KG1 (cell line): ENCODE data around the gene CARTPT.

Experiments
- DNase-seq: peaks from one replicate; lab custom pipeline; 2025; lab: John Stamatoyannopoulos, UW

Gene CARTPT

DNA sequence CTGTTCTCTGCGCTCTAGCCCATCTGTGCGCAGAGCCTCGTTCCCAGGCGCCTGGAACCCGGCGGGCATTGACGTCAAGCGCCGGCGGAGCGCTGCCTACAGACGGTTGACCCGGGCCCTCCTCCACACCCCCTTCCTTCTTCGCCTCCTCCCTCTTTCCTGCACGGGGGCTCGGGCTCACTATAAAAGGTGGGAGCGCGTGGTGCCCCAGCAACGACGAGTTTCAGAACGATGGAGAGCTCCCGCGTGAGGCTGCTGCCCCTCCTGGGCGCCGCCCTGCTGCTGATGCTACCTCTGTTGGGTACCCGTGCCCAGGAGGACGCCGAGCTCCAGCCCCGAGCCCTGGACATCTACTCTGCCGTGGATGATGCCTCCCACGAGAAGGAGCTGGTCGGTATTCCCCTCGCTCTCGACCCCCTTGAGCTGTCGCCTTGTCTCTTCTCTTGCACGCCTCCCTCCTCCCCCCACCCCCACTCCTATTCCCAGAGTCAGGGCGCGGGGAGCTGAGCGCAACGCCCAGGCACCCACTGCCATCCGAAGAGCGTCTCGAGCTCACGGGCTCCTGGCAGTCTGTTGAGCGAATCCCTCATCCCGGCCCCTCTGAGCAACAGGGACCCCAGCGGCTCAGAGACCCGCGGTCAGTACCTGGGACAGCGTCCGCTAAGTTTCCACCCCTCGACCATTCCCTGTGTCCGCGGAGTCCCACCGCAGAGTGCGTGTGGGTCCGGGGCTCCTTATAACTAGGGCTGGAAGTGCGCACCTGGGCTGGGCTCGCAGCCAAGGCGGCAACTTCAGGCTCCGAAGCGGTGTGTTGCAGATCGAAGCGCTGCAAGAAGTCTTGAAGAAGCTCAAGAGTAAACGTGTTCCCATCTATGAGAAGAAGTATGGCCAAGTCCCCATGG is at the start of gene CARTPT:
TSS of gene CARTPT (plus strand) at position 213 of the 902 bp plus-strand sequence. CDS start at position 232, 19 bp downstream.
- no peak for DNase-seq

DNA sequence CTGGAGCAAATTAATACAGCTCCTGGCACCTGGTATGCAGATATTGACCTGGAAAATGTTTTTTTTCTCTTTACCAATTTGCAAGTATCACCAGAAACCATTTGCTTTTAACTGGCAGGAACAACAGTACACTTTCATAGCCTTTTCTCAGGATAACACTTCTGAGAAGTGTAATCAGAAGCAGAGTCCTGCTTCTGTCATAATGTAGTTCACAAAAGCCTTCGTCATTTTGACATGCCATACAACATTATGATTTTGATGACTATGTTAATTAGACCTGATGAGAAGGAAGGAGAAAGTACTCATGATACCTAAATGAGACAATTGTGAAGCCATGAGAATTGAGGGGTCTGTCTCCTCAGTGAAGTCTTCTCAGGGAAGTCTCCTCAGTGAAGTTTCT is 41.1 kb upstream of the CARTPT start:
- DNase-seq, result no peak

DNA sequence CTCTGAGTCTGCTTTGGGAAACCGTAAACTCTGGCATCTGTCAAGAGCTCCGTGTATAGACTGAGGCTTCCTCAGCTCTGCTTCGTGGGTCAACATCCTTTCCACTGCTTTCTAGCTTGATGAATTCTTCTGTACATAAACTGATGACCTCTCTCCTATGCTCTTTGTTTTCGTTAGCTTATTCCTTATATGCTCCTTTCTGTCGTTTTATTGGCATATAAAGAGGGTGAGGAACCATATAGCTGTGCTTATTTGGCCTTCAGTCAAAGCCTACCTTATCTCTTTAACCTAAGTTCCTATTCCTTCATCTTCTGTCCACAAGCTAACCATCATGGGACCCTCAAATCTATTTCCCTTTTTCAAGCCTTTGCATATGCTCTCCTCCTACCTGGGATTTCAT is 39.4 kb upstream of the CARTPT start:
- DNase-seq, result no peak

DNA sequence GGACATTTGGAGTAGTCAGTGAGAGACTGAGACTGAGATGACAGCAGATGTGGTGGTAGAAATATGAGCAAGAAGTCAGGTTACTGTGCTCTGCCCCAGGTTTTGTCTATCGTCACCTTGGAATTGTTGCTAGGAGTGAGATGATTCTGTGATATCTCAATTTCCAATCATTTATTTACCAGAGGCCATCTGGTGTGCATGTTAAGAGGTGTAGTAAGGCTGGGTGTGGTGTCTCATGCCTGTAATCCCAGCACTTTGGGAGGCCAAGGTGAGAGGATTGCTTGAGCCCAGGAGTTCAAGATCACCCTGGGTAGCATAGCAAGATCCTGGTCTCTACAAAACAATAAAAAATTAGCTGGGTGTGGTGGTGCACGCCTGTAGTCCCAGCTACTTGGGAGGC is 38.6 kb upstream of the CARTPT start:
- no peak for DNase-seq

DNA sequence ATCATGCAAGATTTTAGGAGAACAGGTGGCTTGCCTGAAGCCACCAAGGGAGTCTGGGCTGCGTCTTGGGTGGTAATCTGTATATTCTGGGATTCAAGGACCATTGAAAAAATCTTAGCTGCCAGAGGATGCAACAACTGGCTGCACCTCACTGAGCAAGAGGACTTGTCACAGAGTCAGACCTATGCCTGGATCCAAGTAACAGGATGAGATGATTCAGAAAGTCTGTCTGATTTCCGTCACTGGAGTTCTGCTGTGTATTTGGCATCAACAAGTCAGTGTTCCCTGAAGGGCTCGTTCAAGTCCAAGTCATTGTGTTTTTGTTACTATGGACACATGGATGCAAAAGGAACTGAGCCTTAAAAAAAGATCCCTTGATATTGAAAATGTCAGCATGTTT is 37.8 kb upstream of the CARTPT start:
- DNase-seq, result no peak

DNA sequence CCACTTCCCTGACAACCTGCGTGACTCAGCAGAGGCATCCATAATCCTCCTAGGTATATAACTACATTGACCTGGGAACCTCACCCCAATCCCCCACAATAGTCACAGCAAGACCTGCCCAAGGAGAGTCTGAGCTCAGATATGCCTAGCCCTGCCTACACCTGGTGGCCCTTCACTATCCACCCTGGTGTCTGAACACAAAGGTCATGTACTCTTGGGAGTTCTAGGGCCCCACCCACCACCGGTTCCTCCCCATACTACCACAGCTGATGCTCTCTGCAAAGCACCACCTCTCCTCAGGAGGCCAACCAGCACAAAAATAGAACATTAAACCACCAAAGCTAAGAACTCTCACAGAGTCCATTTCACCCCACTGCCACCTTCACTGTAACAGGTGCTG is 34.8 kb upstream of the CARTPT start:
- DNase-seq, result no peak

DNA sequence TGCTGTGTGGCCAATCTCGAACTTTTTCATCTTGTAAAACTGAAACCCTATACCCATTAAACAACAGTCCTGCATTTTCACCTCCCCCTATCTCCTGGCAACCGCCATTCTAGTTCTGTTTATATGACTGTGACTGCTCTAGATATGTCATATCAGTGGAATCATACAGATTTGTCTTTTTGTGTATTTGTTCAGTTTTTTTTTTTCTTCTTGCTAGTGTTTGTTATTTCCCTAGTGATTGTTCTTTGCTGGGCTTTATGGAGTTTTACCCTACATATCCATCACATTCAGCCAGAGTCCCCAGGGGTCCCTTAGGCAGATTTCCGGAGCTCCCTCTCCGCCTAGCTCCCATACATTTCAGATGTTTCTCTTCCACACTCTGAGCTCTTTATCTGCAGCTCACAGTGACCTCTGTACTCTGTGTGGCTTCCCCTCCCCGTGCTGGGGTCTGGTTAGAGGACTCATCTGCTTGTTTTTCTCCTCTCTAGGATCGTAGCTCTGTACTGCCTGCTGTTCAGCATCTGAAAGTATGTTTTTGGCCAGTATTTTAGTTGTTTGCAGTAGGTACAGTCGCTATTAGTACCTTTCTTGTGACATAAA is 25.1 kb upstream of the CARTPT start:
- DNase-seq, result no peak

DNA sequence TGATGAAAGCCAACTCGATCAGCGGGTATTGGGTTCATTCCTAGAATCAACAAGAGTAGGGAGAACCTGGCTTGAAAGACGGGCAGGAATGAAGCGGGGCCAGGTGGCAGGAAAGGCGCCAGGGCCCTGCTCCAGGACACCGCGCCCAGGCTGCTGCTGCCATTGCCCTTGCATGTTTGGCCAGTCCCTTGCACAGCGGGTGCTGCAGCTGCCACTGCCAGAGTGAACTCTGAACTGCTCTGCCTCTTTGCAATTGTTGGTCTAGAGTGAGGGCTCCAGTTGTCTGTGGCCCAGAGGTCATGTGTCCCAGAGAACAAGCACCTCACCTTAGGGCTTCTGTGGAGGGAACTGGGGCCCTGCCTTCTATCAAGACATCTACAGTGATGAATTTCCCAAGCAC is 24.0 kb upstream of the CARTPT start:
- no peak for DNase-seq

DNA sequence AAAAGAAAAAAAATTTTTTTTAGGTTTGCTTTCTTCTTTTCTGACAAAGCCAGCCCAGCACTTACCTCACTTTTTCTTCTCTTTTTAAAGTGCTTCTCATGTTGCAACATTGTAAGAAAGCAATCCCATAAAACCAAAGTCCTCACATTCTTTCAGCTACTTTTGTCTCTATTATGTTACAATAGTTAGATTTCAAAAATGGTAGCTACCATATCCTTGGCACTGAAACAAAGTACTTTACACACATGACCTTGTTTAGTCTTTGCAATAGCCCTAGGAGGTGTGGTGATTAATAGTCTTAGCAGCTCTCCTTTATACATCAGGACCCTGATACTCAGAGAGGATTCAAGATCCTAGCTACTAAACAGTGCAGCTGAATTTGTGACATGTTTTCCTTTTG is 23.5 kb upstream of the CARTPT start:
- no peak for DNase-seq

DNA sequence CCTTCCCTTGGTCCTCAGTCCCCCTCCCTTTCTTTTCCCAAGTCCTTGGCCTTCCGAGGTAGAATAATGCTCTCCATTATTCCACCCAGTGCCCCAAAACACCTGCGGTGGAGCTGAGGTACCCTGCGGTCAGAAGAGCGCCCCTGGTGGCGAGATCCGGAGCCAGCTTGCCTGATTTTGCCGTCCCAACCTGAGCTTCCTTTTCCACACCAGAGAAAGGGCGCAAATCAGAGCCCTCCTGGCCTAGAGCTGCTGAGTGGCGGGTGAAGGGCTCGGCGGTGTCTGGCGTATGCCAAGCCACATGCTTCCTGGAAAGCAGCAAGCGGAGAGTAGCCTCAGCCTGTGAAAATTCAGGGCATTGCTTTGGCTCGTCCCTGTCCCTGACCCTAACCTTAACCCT is 21.1 kb upstream of the CARTPT start:
- no peak for DNase-seq

DNA sequence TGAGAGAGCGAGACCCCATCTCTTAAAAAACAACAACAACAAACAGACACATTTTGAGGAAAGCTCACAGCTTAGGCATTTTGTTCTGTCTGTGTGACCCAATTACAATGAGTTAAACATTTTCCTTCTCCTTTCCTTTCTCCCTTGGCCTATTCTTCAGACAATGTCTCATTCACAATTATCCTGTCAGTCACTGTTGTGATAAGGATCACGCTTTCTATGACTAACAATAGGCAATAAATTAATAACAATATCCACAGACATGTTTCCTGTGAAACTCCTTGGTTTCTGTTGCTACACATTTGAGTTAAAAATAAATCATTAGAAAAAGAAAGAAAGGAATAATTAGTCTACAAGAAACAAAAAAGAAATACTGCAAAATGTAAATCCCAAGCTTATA is 19.8 kb upstream of the CARTPT start:
- DNase-seq, result no peak

DNA sequence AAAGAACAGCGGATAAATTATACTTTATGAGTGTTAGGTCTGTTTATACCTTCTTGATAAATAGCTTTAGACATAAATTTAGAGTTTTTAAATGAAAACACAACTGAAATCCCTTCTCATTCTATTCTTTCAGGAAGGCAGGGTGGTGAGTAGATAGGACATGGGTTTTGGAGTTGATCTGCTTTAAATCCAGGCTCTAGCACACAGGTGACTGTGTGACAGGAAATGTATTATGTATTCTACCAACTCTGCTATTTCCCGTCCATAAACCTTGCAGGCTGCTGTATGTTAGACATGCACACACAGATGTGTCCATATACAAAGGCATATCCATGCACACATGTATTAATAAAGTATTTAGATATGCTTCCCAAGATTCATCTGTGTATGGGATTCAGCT is 19.3 kb upstream of the CARTPT start:
- DNase-seq, result no peak

DNA sequence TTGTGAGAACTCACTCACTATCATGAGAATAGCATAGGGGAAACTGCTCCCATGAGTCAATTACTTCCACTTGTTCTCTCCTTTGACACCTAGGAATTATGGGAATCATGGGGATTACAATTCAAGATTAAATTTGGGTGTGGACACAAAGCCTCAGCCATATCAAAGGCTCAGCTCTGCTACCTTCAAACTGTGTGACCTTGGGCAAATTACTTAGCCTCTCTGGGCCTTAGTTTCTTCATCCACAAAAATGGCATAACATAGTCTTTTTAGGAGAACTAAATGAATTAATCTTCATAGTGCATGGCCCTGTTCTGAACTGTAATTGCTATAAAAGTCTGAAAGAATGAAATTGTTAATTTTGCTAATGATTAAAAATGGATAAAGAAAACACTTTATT is 18.3 kb upstream of the CARTPT start:
- DNase-seq, result no peak

DNA sequence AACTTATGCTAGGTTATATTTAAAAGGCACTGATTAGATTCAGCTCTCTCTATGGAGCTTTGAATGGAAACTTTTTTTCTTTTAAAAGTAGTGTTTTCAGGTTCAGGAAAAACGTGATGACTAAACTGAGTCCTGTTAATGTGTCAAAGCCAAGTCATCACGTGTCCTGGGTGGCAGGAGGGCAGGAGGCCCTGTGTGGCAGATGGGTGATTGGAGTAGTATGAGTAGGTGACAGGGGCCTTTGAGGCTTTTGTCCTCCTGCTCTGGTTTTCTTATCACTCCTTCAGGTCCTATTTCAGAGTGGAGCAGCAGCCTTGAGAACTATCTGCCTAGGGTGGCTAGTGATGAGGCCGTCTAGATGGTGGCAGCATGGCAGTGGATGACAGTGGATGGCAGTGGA is 17.7 kb upstream of the CARTPT start:
- DNase-seq, result no peak

DNA sequence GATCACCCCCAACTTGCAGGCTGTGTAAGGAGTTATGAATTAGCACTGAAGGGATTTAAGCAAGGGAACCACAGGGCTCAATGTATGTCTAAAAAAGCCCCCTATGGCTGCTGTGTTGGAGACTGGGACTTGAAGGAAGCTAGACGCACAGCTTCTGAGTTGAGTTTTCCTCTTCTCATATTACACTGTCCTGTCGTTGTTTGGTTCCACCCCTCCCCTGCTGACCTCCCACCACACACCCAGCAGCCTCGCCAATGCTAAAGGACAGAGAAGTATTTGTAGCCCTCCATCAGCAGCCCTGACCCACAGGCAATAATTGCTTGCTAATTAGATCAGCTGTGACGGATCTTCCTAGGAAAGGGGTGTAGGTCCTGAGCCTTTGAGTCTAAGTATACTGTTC is 15.1 kb upstream of the CARTPT start:
- DNase-seq, result no peak

DNA sequence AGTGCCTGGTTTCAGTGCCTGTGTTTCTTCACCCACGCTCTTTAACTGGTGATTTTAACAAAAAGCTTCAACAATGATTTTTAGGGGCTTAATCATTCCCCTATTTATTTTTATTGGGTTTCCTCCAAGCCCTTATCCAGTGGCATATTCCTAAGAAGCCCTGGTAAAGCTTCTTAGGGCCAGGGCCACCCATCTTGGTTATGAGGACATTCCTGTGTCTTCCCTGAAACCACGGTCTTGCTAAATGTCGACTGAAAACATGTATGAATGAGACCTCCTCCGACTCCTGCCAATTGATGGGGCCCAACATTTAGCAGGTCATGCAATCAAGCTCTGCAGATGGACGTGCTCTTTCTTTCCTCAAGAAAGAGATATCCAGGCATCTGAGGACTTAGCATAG is 13.7 kb upstream of the CARTPT start:
- no peak for DNase-seq

DNA sequence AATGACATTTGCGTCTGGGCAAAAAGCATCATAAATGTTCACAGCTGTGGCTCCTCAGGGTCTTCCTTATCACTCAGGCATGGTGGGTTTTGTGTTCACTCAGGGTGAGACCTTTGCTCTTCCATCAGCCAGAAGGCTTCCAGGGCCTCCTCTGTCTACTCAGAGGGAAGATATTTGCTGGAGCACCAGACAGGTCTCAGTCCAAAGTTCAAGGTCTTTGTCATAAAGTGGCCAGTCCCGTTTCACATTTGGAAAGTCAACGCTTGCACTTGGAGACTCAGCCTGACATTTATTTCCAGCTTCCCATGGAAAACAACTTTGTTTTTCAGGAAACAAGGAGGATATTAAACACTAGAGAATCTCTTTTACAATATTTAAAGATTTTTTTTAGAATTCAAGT is 12.2 kb upstream of the CARTPT start:
- DNase-seq, result no peak

DNA sequence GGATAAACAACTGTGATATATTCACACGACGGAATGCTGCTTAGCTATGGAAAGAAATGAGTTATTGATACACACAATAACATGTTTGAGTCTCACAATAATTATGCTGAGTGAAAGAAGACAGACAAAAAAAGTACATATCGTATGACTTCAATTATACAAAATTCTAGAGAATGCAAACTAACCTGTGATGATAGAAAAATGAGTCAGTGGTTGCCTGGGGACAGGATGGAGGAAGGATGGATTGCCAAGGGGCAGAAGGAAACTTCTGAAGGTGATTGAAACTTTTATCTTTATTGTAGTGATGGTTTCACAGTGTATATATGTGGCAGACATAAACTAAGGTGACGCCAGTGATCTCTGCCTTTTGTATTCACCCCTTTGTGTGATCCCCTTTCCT is 7.5 kb upstream of the CARTPT start:
- DNase-seq, result no peak

DNA sequence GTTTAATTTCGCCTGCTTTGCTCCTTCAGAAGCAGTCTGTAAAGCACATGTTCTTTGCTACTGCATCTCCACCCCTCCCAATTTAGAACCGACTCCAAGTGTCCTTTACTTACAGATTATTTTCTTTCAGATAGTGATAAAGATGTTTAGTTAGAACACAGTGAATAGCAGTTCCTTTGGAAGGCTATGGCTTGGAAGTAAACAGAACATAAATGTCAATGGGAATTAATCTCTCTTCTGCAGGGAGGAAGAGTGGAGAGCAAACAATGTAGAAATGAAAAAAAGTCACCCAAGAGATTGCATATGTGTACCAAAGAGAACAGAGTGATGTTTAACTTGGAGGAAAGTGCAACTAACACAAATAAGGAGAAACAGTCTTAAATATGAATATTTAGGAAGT is 4.2 kb upstream of the CARTPT start:
- no peak for DNase-seq

DNA sequence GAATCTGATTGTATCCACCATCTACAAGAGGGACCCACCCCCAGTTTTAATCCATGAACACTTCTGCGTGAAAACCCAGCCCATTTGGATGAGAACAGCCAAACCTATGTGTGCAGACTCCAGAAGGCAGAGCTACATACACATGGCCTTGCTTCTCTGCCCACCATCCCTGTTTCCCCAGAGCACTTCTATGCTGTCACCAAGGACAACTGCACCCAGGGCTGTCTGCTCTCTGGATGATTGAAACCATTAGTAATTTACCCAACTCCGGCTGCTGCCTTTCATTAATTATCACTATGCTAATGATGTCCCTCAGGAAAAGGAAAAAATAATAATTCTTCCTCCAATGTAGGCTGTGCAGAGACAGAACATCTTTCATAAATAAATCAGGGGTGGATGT is 8.9 kb downstream of the CARTPT start:
- no peak for DNase-seq

DNA sequence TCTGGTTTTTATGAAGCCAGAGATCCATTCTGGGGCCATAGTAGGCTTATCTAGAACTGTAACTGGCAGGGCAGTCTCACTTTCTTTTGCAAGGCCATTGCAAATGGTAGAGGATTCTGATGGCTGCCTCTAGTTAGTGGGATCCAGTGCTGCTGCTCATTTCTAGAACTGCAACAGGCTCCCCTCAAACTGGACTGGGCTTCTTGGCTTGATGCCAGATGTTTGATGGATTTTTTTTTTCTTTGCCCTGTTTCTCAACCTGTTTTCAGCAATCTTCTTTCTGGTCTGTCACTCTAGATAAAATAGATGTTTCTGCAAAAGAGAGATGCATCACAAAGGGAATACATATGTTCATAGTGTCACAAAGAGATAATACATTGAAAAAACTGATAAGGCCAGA is 11.9 kb downstream of the CARTPT start:
- no peak for DNase-seq

DNA sequence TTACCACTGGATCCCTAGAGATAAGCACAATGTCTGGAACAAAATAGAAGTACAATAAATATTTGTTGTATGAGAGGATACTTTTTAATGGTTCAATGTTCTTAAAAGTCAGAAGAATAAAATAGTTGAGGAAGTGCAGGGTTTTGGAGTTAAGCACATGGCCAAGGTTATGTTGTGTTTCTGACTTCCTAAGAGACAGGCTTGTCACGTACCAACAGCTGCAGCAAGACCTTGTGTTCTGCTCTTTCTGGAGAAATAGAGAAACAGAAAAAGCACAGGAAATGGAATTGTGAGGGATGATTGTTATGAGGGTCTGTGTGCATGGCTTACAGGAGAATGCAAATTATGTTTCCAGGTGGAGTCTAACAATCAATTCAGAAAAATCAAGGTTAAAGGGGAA is 12.9 kb downstream of the CARTPT start:
- DNase-seq, result no peak

DNA sequence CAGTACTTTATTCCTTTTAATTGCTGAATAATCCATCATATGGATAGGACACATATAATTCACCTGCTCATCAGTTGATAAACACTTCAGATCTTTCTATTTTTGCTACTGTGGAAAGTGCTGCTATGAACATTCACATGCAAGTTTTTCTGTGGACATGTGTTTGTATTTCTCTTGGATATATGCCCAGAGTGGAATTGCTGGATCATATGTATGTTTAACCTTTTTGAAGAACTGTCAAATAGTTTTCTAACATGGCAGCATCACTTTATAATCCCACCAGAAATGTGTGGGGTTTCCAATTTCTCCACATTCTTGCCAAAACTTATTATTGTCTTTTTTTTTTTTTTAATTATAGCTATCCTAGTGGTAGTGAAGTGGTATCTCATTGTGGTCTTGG is 15.1 kb downstream of the CARTPT start:
- no peak for DNase-seq
